Measurements from ENCODE around the gene NFIX. TPM values are rescaled to one million over a fixed set of nuclear protein-coding genes. Genes with fewer than 3 reads are reported as not detected.

NFIX gene
- total and polyA plus RNA-seq, 9 of the 15 experiments (the other 6 are each of a cell fraction or from before 2014, with no cell fraction given) = 0.28 to 26.8 (median 5.4) TPM

- 0 out of 2 replicates have a peak, but pooled peaks have one; percentile 37 for TF ChIP-seq TRIM25 (IDR thresholded peaks at IDR 0.05; ENCODE audit: borderline replicate concordance)
- 0 out of 2 replicates have a peak, but pooled peaks have one; percentile 5 for TF ChIP-seq JUND (IDR thresholded peaks at IDR 0.05; ENCODE audit: borderline replicate concordance, low read depth, low read length)
- no peak for TF ChIP-seq JUND (tag; IDR thresholded peaks at IDR 0.05; ENCODE audit: borderline replicate concordance, low read depth, low read length)
- peak; percentile 55 to 64; a peak in 2 of 4 replicates for TF ChIP-seq MAZ (CRISPR knock-in tag; conservative IDR thresholded peaks at IDR 0.05 in 1 of 2, IDR thresholded peaks at IDR 0.05 in 1 of 2)
- TF ChIP-seq RFX7 (CRISPR knock-in tag; IDR thresholded peaks at IDR 0.05) = no peak
- TF ChIP-seq RAD21 (CRISPR knock-in tag; conservative IDR thresholded peaks at IDR 0.05 in 1 of 2, IDR thresholded peaks at IDR 0.05 in 1 of 2) = peak; percentile 88 to 91
- TF ChIP-seq ZNF324 (CRISPR knock-in tag; IDR thresholded peaks at IDR 0.05) = no peak
- TF ChIP-seq ATF1 (CRISPR knock-in tag; IDR thresholded peaks at IDR 0.05) = no peak
- peak; percentile 41; the same call in 1 of the 2 replicates for TF ChIP-seq ATF1 (tag; IDR thresholded peaks at IDR 0.05)
- TF ChIP-seq ZNF436 (CRISPR knock-in tag; IDR thresholded peaks at IDR 0.05) = no peak
- TF ChIP-seq ZNF212 (CRISPR knock-in tag; IDR thresholded peaks at IDR 0.05) = no peak
- TF ChIP-seq HNRNPUL1 (IDR thresholded peaks at IDR 0.05; ENCODE audit: low read length) = no peak
- no peak for TF ChIP-seq NCOA6 (IDR thresholded peaks at IDR 0.05)
- 0 out of 4 replicates have a peak, but pooled peaks of 1 of the 2 experiments have one; percentile 49 for TF ChIP-seq RCOR1 (IDR thresholded peaks at IDR 0.05; ENCODE audit: borderline replicate concordance in 1 of 2, low read depth in 2 of 2, low read length in 2 of 2)
- TF ChIP-seq CREM (IDR thresholded peaks at IDR 0.05; ENCODE audit: low read depth) = peak; percentile 68
- 0 out of 2 replicates have a peak, but pooled peaks have one; percentile 44 for TF ChIP-seq SIN3B (IDR thresholded peaks at IDR 0.05; ENCODE audit: low read depth)
- TF ChIP-seq MNT (conservative IDR thresholded peaks at IDR 0.05) = peak in 1 of 2 experiments; percentile 50; a peak in 1 of 4 replicates
- TF ChIP-seq CXXC5 (CRISPR knock-in tag; IDR thresholded peaks at IDR 0.05) = peak; percentile 66
- no peak for TF ChIP-seq DDX20 (tag; IDR thresholded peaks at IDR 0.05; ENCODE audit: low read depth)
- TF ChIP-seq YY1 (IDR thresholded peaks at IDR 0.05; ENCODE audit: borderline replicate concordance in 1 of 3, control insufficient read depth in 1 of 3, extremely low read depth in 1 of 3, insufficient read depth in 3 of 3, insufficient read length in 1 of 3, insufficient replicate concordance in 2 of 3, low read depth in 1 of 3, low read length in 2 of 3) = peak in 2 of 3 experiments; percentile 35 to 44
- peak; percentile 42; the same call in 1 of the 2 replicates for TF ChIP-seq KDM2B (CRISPR knock-in tag; IDR thresholded peaks at IDR 0.05)
- no peak for TF ChIP-seq SRSF7 (optimal IDR thresholded peaks at IDR 0.05; ENCODE audit: low read depth, low read length)
These were observed 66.0 kb downstream of the NFIX start (continued) for GRCh38 chr19:13060964-13061927.
